Stimulated activated CD8-positive, alpha-beta memory T cell treated with anti-CD3 and anti-CD28 coated beads, Interleukin-12 subunit alpha, Interleukin-12 subunit beta, amount 100 ng/mL, for 4 hours (primary cell): ENCODE results near the gene DEFB118.
"Not testable (repeated sequence)": the region's sequence is repeated elsewhere in the genome, so short reads cannot be mapped to it uniquely, and the experiment has no call there.

Source experiments
- DNase-seq: peaks from one replicate; pipeline ENCODE4 v3.0.0-alpha.2; 2020; ENCODE audit warnings: low read depth

The DEFB118 gene, protein sequence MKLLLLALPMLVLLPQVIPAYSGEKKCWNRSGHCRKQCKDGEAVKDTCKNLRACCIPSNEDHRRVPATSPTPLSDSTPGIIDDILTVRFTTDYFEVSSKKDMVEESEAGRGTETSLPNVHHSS

GRCh38 chr20:31368301-31368700, at the start of gene DEFB118:
Gene DEFB118, plus strand, starts transcription at chr20:31368601. Its CDS starts 50 bp downstream, at chr20:31368651.
- DNase-seq, result no peak

DNA sequence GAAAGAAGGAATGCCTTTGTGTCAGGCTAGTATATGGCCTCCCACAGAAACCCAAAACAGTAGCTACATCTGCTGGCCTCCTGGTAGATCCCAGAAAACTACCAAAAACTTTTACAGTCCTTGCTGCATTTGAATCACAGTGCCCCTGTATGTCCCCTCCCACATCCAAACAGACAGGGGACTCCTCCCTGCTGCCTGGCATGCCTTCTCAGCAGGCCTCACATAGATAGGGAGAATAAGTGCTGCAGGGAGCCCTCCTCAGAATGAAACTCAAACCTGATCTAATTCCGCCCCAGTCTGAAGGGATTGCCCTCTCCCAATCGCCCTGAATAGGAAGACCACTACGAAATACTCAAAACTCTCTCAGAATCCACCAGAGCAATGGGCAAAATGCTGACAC, 45.9 kb upstream of the DEFB118 start:
- DNase-seq, result no peak

DNA sequence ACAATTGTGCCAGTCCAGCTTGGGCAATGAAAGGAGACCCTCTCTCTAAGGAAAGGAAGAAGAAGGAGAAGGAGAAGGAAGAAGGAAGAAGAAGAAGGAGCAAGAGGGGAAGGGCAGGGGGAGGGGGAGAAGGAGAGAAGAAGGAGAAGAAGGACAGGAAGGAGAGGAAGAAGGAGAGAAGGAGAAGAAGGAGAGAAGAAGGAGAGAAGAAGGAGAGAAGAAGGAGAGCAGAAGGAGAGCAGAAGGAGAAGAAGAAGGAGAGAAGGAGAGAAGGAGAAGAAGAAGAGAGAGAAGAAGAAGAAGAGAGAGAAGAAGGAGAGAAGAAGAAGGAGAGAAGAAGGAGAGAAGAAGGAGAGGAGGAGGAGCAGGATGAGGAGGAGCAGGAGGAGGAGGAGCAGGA, 37.5 kb upstream of the DEFB118 start:
- no peak for DNase-seq

DNA sequence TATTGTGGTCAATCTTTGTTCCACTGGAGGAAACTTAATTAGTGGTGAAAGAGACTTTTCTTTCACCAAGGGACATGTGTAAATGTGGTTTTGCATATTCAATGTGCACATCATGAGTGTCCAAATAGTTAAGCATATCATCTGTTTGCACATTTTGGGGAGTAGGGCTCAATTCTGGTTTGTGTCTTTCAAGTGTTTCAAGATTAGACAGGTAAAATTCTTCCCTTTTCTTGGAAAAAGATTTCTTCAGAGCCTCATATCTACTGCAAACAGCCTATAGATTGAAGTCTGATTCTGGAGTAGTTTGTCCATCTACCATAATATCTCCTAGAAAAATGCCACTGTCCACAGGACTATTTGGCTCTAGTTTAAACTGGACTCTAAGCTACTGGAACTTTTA, 26.9 kb upstream of the DEFB118 start:
- DNase-seq, result no peak

DNA sequence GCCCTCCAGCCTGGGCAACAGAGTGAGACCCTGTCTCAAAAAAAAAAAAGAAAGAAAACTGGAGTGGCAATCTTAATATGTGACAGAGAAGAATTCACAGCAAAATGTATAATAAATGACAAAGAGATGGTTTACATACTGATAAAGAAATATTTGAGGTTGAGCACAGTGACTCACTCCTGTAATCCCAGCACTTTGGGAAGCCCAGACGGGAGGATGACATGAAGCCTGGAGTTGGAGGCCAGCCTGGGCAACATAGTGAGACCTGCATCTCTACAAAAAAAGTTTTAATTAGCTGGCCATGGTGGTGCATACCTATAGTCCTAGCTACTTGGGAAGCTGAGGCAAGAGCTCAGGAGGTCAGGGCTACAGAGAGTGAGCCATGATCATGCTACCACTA, 12.4 kb upstream of the DEFB118 start:
- no peak for DNase-seq

- DNase-seq, result no peak
These were observed 5.1 kb upstream of the DEFB118 start for GRCh38 chr20:31363295-31363694.

- DNase-seq, result not testable (repeated sequence)
These were observed 4.1 kb upstream of the DEFB118 start for GRCh38 chr20:31364272-31364671.

- no peak for DNase-seq
These were observed 5.9 kb downstream of the DEFB118 start for GRCh38 chr20:31374346-31374745.

DNA sequence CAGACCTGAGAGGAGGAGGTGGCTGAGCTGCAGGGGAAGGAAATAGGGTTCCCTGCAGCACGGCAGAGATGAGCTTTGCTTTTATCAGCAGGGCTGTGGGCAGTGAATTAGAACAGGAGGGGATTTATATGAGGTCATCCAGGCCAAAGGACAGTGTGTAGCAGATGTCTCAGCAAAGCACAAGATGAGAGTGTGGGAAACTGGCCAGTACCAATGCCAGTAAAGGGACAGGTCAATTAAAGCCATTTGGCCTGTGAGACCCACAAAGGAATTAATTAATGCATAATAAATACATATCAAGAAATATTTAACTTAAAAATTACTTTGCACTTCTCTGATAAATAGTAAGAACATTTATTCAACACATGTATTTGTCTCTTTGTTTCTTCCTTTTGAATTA, 22.1 kb downstream of the DEFB118 start, which contains the start of gene DEFB119:
TSS of gene DEFB119 (minus strand) at position 101 of the 400 bp plus-strand sequence. CDS start 107 bp downstream, outside the sequence.
- DNase-seq, result no peak

GRCh38 chr20:31392836-31393235, 24.4 kb downstream of the DEFB118 start:
- no peak for DNase-seq

- DNase-seq, result no peak
These were observed 26.5 kb downstream of the DEFB118 start for GRCh38 chr20:31394900-31395299.

DNA sequence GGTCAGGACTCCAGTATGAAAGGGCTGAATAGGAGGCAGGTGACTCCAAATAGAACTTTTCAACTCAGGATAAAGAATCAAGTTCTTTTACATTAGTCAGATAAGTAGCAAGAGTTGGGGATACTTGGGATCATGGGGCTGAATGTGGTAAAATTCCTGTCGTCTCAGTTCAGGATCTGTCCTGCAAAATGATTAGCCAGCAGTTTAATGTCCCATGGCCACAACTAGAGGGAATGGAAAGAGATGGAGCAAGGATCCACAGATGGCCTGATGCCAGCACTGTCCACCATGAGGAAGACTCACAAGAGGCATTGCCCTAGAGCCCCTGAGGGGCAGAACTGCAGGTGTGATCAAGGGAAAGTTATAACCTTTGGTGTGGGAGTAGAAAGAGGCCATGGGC, 35.5 kb downstream of the DEFB118 start:
- no peak for DNase-seq

DNA sequence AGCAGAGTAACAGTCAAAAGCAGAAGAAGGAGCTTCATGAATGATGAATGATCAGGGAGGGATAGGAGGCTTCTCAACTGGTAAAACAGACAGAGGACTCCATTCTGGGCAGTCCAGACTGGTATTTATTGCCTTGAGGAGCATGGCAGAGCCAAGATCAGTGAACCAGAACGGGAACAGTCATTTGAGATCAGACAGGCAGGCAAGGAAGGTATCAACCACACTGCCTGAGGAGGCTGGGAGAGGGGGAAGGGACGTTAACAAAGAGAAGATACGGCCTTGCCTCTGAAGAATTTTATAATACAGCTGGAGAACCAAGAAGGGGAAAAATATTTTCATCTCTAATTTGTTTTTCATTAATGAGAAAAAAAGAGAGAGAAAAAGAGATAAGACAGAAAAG, 37.7 kb downstream of the DEFB118 start, which contains the start of gene DEFB121:
TSS of gene DEFB121 (minus strand) at position 101 of the 400 bp plus-strand sequence. CDS start at position 38, 63 bp downstream.
- DNase-seq, result no peak

- no peak for DNase-seq
These were observed 41.6 kb downstream of the DEFB118 start for GRCh38 chr20:31410011-31410410.

- no peak for DNase-seq
These were observed 46.0 kb downstream of the DEFB118 start for GRCh38 chr20:31414381-31414780.

- no peak for DNase-seq
These were observed 47.3 kb downstream of the DEFB118 start for GRCh38 chr20:31415653-31416052.

GRCh38 chr20:31418307-31418706, 49.9 kb downstream of the DEFB118 start:
- DNase-seq, result no peak
